ENCODE measurements around the gene RNF222. TPM values are rescaled to one million over a fixed set of nuclear protein-coding genes. Genes with fewer than 3 reads are reported as not detected.
A peak's percentile ranks its signal among the peaks of the same experiment; 100 is the strongest.

Gene RNF222
- total RNA-seq, 3 donors from 2014 or later: not detected

GRCh38 chr17:8413328-8413727 is 15.7 kb upstream of the RNF222 start:
- TF ChIP-seq POLR2A (IDR thresholded peaks at IDR 0.05) (no peak), CTCF (IDR thresholded peaks at IDR 0.05) (no peak), POLR2AphosphoS5 (IDR thresholded peaks at IDR 0.05) (no peak)
- intact Hi-C loops (cut with DNase I; ENCODE audit: low total_unique reads): no loop called here
- no peak for DNase-seq (ENCODE audit: low spot score in 2 of 2)
- Histone ChIP-seq H3K4me1 (no peaks in the 10 kb centered on the region), H3K9me3 (no peaks in the 10 kb centered on the region), H3K27me3 (no peaks in the 10 kb centered on the region), H3K27ac (no peak overlapping the region), H3K4me3 (no peak overlapping the region), H3K36me3 (no peaks in the 10 kb centered on the region)

- H3K36me3 ChIP-seq: no peaks in the 10 kb centered on the region
- no peak for DNase-seq (ENCODE audit: low spot score in 2 of 2)
- intact Hi-C loops (cut with DNase I; ENCODE audit: low total_unique reads): no loop called here
- H3K27ac ChIP-seq: no peak overlapping the region
- no peak for TF ChIP-seq POLR2A (IDR thresholded peaks at IDR 0.05)
- no peak for TF ChIP-seq CTCF (IDR thresholded peaks at IDR 0.05)
- no peak for TF ChIP-seq POLR2AphosphoS5 (IDR thresholded peaks at IDR 0.05)
- H3K4me1 ChIP-seq: no peaks in the 10 kb centered on the region
- no peak overlapping the region for H3K4me3 ChIP-seq
- H3K9me3 ChIP-seq: no peaks in the 10 kb centered on the region
- no peaks in the 10 kb centered on the region for H3K27me3 ChIP-seq
Observed at GRCh38 chr17:8412089-8412488, 14.5 kb upstream of the RNF222 start.

GRCh38 chr17:8410883-8411238 is 13.2 kb upstream of the RNF222 start:
- intact Hi-C loops (cut with DNase I; ENCODE audit: low total_unique reads): no loop called here
- no peaks in the 10 kb centered on the region for H3K9me3 ChIP-seq
- H3K4me3 ChIP-seq: no peak overlapping the region
- no peaks in the 10 kb centered on the region for H3K36me3 ChIP-seq
- no peak overlapping the region for H3K27ac ChIP-seq
- no peak for DNase-seq (ENCODE audit: low spot score in 2 of 2)
- no peaks in the 10 kb centered on the region for H3K4me1 ChIP-seq
- TF ChIP-seq POLR2AphosphoS5 (IDR thresholded peaks at IDR 0.05) (no peak), POLR2A (IDR thresholded peaks at IDR 0.05) (no peak), CTCF (IDR thresholded peaks at IDR 0.05) (no peak)
- no peaks in the 10 kb centered on the region for H3K27me3 ChIP-seq

GRCh38 chr17:8409966-8410882 is 12.6 kb upstream of the RNF222 start:
- TF ChIP-seq POLR2AphosphoS5 (IDR thresholded peaks at IDR 0.05) (peak; percentile 24 to 43 (median 27)), CTCF (IDR thresholded peaks at IDR 0.05) (peak; percentile 68 to 92 (median 85)), POLR2A (IDR thresholded peaks at IDR 0.05) (no peak)
- no peaks in the 10 kb centered on the region for H3K36me3 ChIP-seq
- H3K4me3 ChIP-seq: no peak overlapping the region
- H3K27me3 ChIP-seq: no peaks in the 10 kb centered on the region
- H3K27ac ChIP-seq: no peak overlapping the region
- no peaks in the 10 kb centered on the region for H3K9me3 ChIP-seq
- peak; percentile 77 to 91 for DNase-seq (ENCODE audit: low spot score in 2 of 2)
- H3K4me1 ChIP-seq: no peaks in the 10 kb centered on the region
- intact Hi-C loops (cut with DNase I; ENCODE audit: low total_unique reads): loop anchor here (10.0 kb wide), 1 partner anchor 335 kb away; the partner anchor contains the start of gene CCDC42

GRCh38 chr17:8408371-8408770 is 10.7 kb upstream of the RNF222 start:
- TF ChIP-seq POLR2AphosphoS5 (IDR thresholded peaks at IDR 0.05): no peak
- TF ChIP-seq CTCF (IDR thresholded peaks at IDR 0.05): no peak
- no peak for TF ChIP-seq POLR2A (IDR thresholded peaks at IDR 0.05)
- Histone ChIP-seq H3K4me3 (peak overlapping the region in 2 of 3 donors; percentile 18 to 30), H3K27me3 (no peaks in the 10 kb centered on the region), H3K27ac (peak overlapping the region; percentile 75 to 82), H3K4me1 (no peaks in the 10 kb centered on the region), H3K9me3 (no peaks in the 10 kb centered on the region), H3K36me3 (no peaks in the 10 kb centered on the region)
- peak in 1 of 2 donors; percentile 83 for DNase-seq (ENCODE audit: low spot score in 2 of 2)
- intact Hi-C loops (cut with DNase I; ENCODE audit: low total_unique reads): loop anchor here (10.0 kb wide), 1 partner anchor 336 kb away; the partner anchor contains the start of gene CCDC42
